ENCODE data around the gene SMAD1. TPM values are rescaled to one million over a fixed set of nuclear protein-coding genes. Genes with fewer than 3 reads are reported as not detected.

The SMAD1 gene
- total RNA-seq, 1 donor, result 30.4 TPM

DNA sequence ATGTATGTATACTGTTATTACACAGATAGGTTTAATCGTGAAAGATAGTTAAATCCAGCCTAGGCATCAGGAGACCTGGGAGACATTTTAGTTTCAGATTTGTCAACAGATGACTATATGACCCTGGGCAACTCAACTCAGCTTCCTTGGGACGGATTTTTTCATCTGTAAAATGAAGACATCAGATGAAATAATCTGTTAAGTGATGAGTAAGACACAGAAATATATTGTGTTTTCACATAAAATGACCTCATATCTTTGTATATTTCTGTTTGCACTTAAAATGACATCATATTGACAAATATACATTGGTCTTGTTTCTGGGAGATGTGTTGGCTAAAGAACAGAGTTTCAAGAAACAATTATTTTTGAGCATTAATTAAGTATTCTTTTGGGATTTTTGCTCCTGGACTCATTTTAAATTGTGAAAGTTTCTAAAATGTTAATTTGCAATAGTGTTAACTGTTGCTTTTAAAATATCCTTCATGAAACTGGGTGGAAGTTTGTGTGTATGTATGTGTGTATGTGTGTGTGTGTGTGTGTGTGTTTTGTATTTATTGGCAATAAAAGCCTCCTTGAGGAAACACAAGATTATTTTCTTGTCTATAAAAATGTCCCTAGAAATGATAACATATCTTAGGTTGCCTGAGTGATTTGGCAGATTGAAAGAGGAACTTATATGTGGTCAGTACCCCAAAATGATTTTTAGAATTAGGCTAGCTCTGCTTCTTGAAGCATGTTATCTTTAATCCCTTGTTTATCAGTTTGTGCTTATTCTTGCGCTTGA, 108.5 kb downstream of the SMAD1 start:
- no peak for DNase-seq (ENCODE audit: insufficient read length, low spot score, missing footprints)
- TF ChIP-seq, protein P1, sequence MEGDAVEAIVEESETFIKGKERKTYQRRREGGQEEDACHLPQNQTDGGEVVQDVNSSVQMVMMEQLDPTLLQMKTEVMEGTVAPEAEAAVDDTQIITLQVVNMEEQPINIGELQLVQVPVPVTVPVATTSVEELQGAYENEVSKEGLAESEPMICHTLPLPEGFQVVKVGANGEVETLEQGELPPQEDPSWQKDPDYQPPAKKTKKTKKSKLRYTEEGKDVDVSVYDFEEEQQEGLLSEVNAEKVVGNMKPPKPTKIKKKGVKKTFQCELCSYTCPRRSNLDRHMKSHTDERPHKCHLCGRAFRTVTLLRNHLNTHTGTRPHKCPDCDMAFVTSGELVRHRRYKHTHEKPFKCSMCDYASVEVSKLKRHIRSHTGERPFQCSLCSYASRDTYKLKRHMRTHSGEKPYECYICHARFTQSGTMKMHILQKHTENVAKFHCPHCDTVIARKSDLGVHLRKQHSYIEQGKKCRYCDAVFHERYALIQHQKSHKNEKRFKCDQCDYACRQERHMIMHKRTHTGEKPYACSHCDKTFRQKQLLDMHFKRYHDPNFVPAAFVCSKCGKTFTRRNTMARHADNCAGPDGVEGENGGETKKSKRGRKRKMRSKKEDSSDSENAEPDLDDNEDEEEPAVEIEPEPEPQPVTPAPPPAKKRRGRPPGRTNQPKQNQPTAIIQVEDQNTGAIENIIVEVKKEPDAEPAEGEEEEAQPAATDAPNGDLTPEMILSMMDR (IDR thresholded peaks at IDR 0.05; ENCODE audit: extremely low read depth, low read depth, low read length), result no peak
- H3K27me3 ChIP-seq (ENCODE audit: insufficient read depth, low read length), result peaks cover 5% of the 10 kb centered on the region
- no peak overlapping the region for H3K27ac ChIP-seq (ENCODE audit: low read depth, low read length)
- no peak overlapping the region for H2AFZ ChIP-seq (ENCODE audit: low read length)
- no peaks in the 10 kb centered on the region for H4K20me1 ChIP-seq (ENCODE audit: insufficient read depth, low read length)
- no peak overlapping the region for H3K4me3 ChIP-seq (ENCODE audit: insufficient read depth, low read length)
- H3K9me3 ChIP-seq (ENCODE audit: low read depth, low read length), result no peaks in the 10 kb centered on the region
- no peaks in the 10 kb centered on the region for H3K79me2 ChIP-seq (ENCODE audit: insufficient read depth, low read length)
- H3K4me2 ChIP-seq (ENCODE audit: insufficient read depth, low read length), result no peak overlapping the region
- no peaks in the 10 kb centered on the region for H3K36me3 ChIP-seq (ENCODE audit: insufficient read depth, low read length)
- no peaks in the 10 kb centered on the region for H3K4me1 ChIP-seq (ENCODE audit: insufficient read depth, low read length)

- peaks cover 10% of the 10 kb centered on the region for H3K27me3 ChIP-seq (ENCODE audit: insufficient read depth, low read length)
- H3K4me1 ChIP-seq (ENCODE audit: insufficient read depth, low read length), result no peaks in the 10 kb centered on the region
- DNase-seq (ENCODE audit: insufficient read length, low spot score, missing footprints), result no peak
- no peak overlapping the region for H3K4me2 ChIP-seq (ENCODE audit: insufficient read depth, low read length)
- H3K79me2 ChIP-seq (ENCODE audit: insufficient read depth, low read length), result no peaks in the 10 kb centered on the region
- no peak overlapping the region for H3K4me3 ChIP-seq (ENCODE audit: insufficient read depth, low read length)
- H3K36me3 ChIP-seq (ENCODE audit: insufficient read depth, low read length), result no peaks in the 10 kb centered on the region
- no peak overlapping the region for H3K27ac ChIP-seq (ENCODE audit: low read depth, low read length)
- H4K20me1 ChIP-seq (ENCODE audit: insufficient read depth, low read length), result no peaks in the 10 kb centered on the region
- TF ChIP-seq, protein P1 (IDR thresholded peaks at IDR 0.05; ENCODE audit: extremely low read depth, low read depth, low read length), result no peak
- no peak overlapping the region for H2AFZ ChIP-seq (ENCODE audit: low read length)
- H3K9me3 ChIP-seq (ENCODE audit: low read depth, low read length), result no peaks in the 10 kb centered on the region
Observed at GRCh38 chr4:145602129-145602760, 120.6 kb downstream of the SMAD1 start.

GRCh38 chr4:145605941-145606340, 124.3 kb downstream of the SMAD1 start:
- Histone ChIP-seq H3K9me3 (ENCODE audit: low read depth, low read length) (no peaks in the 10 kb centered on the region), H3K27ac (ENCODE audit: low read depth, low read length) (no peak overlapping the region), H3K4me3 (ENCODE audit: insufficient read depth, low read length) (no peak overlapping the region), H3K4me1 (ENCODE audit: insufficient read depth, low read length) (no peaks in the 10 kb centered on the region), H3K27me3 (ENCODE audit: insufficient read depth, low read length) (peaks cover 6% of the 10 kb centered on the region), H2AFZ (ENCODE audit: low read length) (no peak overlapping the region), H3K4me2 (ENCODE audit: insufficient read depth, low read length) (no peak overlapping the region), H3K36me3 (ENCODE audit: insufficient read depth, low read length) (no peaks in the 10 kb centered on the region), H3K79me2 (ENCODE audit: insufficient read depth, low read length) (no peaks in the 10 kb centered on the region), H4K20me1 (ENCODE audit: insufficient read depth, low read length) (no peaks in the 10 kb centered on the region)
- DNase-seq (ENCODE audit: insufficient read length, low spot score, missing footprints), result no peak
- TF ChIP-seq, protein P1 (IDR thresholded peaks at IDR 0.05; ENCODE audit: extremely low read depth, low read depth, low read length), result no peak

Other genes with a start within 250 kb of the SMAD1 start
- 4.3 and 5.0 TPM in 2 replicates for gene MMAA, start 137.5 kb downstream of the SMAD1 start, total RNA-seq
- not detected in 2 replicates for gene C4orf51, start 198.3 kb downstream of the SMAD1 start, total RNA-seq

Measured in osteoblast (primary cell).